Caki2 (cell line): ENCODE measurements around the gene TRA2B. TPM values are rescaled to one million over a fixed set of nuclear protein-coding genes. Genes with fewer than 3 reads are reported as not detected.

ENCODE experiments used
- DNase-seq: peaks from one replicate; pipeline ENCODE4 v3.0.0-alpha.2; 2015; ENCODE audit warnings: low read depth
- in situ Hi-C: cut with HindIII; loops from 2 replicates; pipeline ENCODE4 v1.10.0; 2016; ENCODE audit warnings: low sequenced_read_pairs, low pct_unique_long_range_greater_than_20kb, mixed read lengths
- total RNA-seq: library from RNA; depleted of rRNA; stranded (reverse); fragments of >200 nt; shearing (Covaris generic); gene quantifications from 2 replicates; pipeline ENCODE4 v1.2.3, GENCODE V29; 2014; ENCODE audit warnings: low replicate concordance; rRNA removed

The TRA2B gene
- total RNA-seq: 100 and 124 TPM in 2 replicates

GRCh38 chr3:185937689-185938374 lies at the start of gene TRA2B:
Gene TRA2B, minus strand, starts transcription at chr3:185938014. Its CDS starts 154 bp downstream, at chr3:185937860.
- in situ Hi-C loops: no loop called here
- peak; percentile 97 for DNase-seq

GRCh38 chr3:185986198-185986777 lies 48.5 kb upstream of the TRA2B start:
- in situ Hi-C loops: no loop called here
- DNase-seq: no peak

- in situ Hi-C loops: no loop called here
- DNase-seq: no peak
These were observed 46.4 kb upstream of the TRA2B start for GRCh38 chr3:185984203-185984602.

GRCh38 chr3:185983495-185984141 lies 45.8 kb upstream of the TRA2B start:
- in situ Hi-C loops: no loop called here
- DNase-seq: peak; percentile 73

- in situ Hi-C loops: no loop called here
- DNase-seq: no peak
These were observed 44.8 kb upstream of the TRA2B start for GRCh38 chr3:185982632-185983031.

GRCh38 chr3:185981621-185982020 lies 43.8 kb upstream of the TRA2B start:
- in situ Hi-C loops: no loop called here
- no peak for DNase-seq

GRCh38 chr3:185979721-185980121 lies 41.9 kb upstream of the TRA2B start:
- DNase-seq: no peak
- in situ Hi-C loops: no loop called here

- no peak for DNase-seq
- in situ Hi-C loops: no loop called here
These were observed 40.7 kb upstream of the TRA2B start for GRCh38 chr3:185978516-185978915.

GRCh38 chr3:185977679-185978040 lies 39.8 kb upstream of the TRA2B start:
- in situ Hi-C loops: no loop called here
- no peak for DNase-seq

- in situ Hi-C loops: no loop called here
- peak; percentile 70 for DNase-seq
These were observed 39.3 kb upstream of the TRA2B start for GRCh38 chr3:185976977-185977678.

- in situ Hi-C loops: no loop called here
- DNase-seq: no peak
These were observed 38.3 kb upstream of the TRA2B start for GRCh38 chr3:185976100-185976499.

- in situ Hi-C loops: no loop called here
- no peak for DNase-seq
These were observed 33.8 kb upstream of the TRA2B start for GRCh38 chr3:185971579-185971978.

GRCh38 chr3:185968168-185968567 lies 30.4 kb upstream of the TRA2B start:
- DNase-seq: no peak
- in situ Hi-C loops: no loop called here

GRCh38 chr3:185966655-185967054 lies 28.8 kb upstream of the TRA2B start:
- in situ Hi-C loops: no loop called here
- DNase-seq: no peak

- no peak for DNase-seq
- in situ Hi-C loops: no loop called here
These were observed 27.7 kb upstream of the TRA2B start for GRCh38 chr3:185965496-185965895.

GRCh38 chr3:185961675-185962232 lies 23.9 kb upstream of the TRA2B start:
- in situ Hi-C loops: no loop called here
- DNase-seq: no peak

- in situ Hi-C loops: no loop called here
These were observed 22.9 kb upstream of the TRA2B start for GRCh38 chr3:185960522-185961288.

More at GRCh38 chr3:185960522-185961288, 22.9 kb upstream of the TRA2B start:
- peak; percentile 55 for DNase-seq
